Endothelial cell of umbilical vein (primary cell): ENCODE data around the gene CTDP1. TPM values are rescaled to one million over a fixed set of nuclear protein-coding genes. Genes with fewer than 3 reads are reported as not detected.

Experiments
- BruUV-seq: library from RNA; stranded (reverse); fragments of 400-500 nt; replicated peaks from 2 replicates; lab custom pipeline; 2021; lab: Mats Ljungman, UMichigan
- CTCF ChIA-PET: fragments of 300-600, 350-600 bp; sonication (Branson Sonifier 250); formaldehyde crosslinking; loops from one replicate; lab custom pipeline; 2021; ENCODE audit warnings: antibody characterized with exemption, inconsistent platforms; lab: Charles Lee
- POLR2A ChIA-PET: fragments of 300-600, 350-600 bp; sonication (Branson Sonifier 250); formaldehyde crosslinking; loops from one replicate; lab custom pipeline; 2021; ENCODE audit warnings: antibody characterized with exemption, inconsistent platforms; lab: Charles Lee
- DNase-seq: peaks from one replicate; pipeline ENCODE4 v3.0.0-alpha.2; 2011; ENCODE audit warnings: low read depth, low spot score
- FAIRE-seq: peaks from 2 replicates; lab custom pipeline; 2011; peaks lifted over from hg19 to GRCh38; lab: Jason Lieb, UNC
- H2AFZ ChIP-seq: 2 replicates; pipeline ENCODE4 v1.6.0; 2012; ENCODE audit warnings: low read depth, low read length, control low read depth, inconsistent platforms
- H3K27ac ChIP-seq: 2 replicates; pipeline ENCODE4 v1.5.1; 2011; ENCODE audit warnings: low read depth, mild to moderate bottlenecking, control low read depth, low read length, moderate library complexity; ENCODE audit not compliant: insufficient read depth
- H3K27me3 ChIP-seq, 2 experiments: 2 replicates each; pipeline versions ENCODE4 v1.6.0 to v1.6.1; 2011; ENCODE audit warnings: low read length in 2 of 2, mixed read lengths in 1 of 2; ENCODE audit not compliant: control insufficient read depth in 2 of 2, insufficient read depth in 2 of 2
- H3K36me3 ChIP-seq, 2 experiments: 2 replicates in 1 of 2; 3 replicates in 1 of 2; pipeline ENCODE4 v1.5.1; 2011; ENCODE audit warnings: low read length in 2 of 2, mild to moderate bottlenecking in 1 of 2, moderate library complexity in 1 of 2; ENCODE audit not compliant: control insufficient read depth in 2 of 2, insufficient read depth in 2 of 2; ENCODE audit errors: extremely low read depth in 1 of 2
- H3K4me1 ChIP-seq: 3 replicates; pipeline ENCODE4 v1.5.1; 2011; ENCODE audit warnings: mild to moderate bottlenecking, low read length; ENCODE audit not compliant: control insufficient read depth, insufficient read depth; ENCODE audit errors: extremely low read depth
- H3K4me2 ChIP-seq: 2 replicates; pipeline ENCODE4 v1.6.1; 2011; ENCODE audit warnings: low read length, control low read depth, mixed read lengths; ENCODE audit not compliant: insufficient read depth
- H3K4me3 ChIP-seq, 3 experiments: fragments of 200-600 bp in 1 of 3; sonication (generic), shearing (Covaris generic) in 1 of 3; replicated peaks in 1 of 3; 2 replicates each; pipeline ENCODE4 v1.5.1; 2011 to 2016; ENCODE audit warnings: control low read depth in 3 of 3, low read length in 3 of 3, mild to moderate bottlenecking in 2 of 3, inconsistent platforms in 1 of 3, low read depth in 1 of 3, moderate library complexity in 1 of 3; ENCODE audit not compliant: insufficient read depth in 1 of 3
- H3K79me2 ChIP-seq: 2 replicates; pipeline ENCODE4 v1.6.0; 2012; ENCODE audit warnings: low read length, inconsistent platforms; ENCODE audit not compliant: control insufficient read depth, insufficient read depth
- H3K9ac ChIP-seq: replicated peaks from 2 replicates; pipeline ENCODE3; 2011; ENCODE audit warnings: low read length, control low read depth; ENCODE audit not compliant: insufficient read depth; ENCODE audit errors: extremely low read depth
- H3K9me1 ChIP-seq: replicated peaks from 3 replicates; pipeline ENCODE4 v1.6.0; 2011; ENCODE audit warnings: mild to moderate bottlenecking, low read length; ENCODE audit not compliant: control insufficient read depth, insufficient read depth; ENCODE audit errors: extremely low read depth
- H3K9me3 ChIP-seq: replicated peaks from 2 replicates; pipeline ENCODE4 v1.5.1; 2012; ENCODE audit warnings: low read length, inconsistent platforms; ENCODE audit not compliant: control insufficient read depth, insufficient read depth
- H4K20me1 ChIP-seq: replicated peaks from 2 replicates; pipeline ENCODE3; 2011; ENCODE audit warnings: mild to moderate bottlenecking, low read length; ENCODE audit not compliant: control insufficient read depth, insufficient read depth; ENCODE audit errors: extremely low read depth
- EZH2 ChIP-seq: IDR thresholded peaks from 2 replicates; pipeline ENCODE4 v1.6.1; 2012; ENCODE audit warnings: borderline replicate concordance, low read depth, mild to moderate bottlenecking, moderate library complexity, low read length, inconsistent platforms; ENCODE audit not compliant: severe bottlenecking
- FOS ChIP-seq: IDR thresholded peaks from 2 replicates; pipeline ENCODE4 v1.6.1; 2011; ENCODE audit warnings: mild to moderate bottlenecking, low read length, moderate library complexity, borderline replicate concordance; ENCODE audit not compliant: insufficient read depth
- GATA2 ChIP-seq: IDR thresholded peaks from 2 replicates; pipeline ENCODE4 v1.7.0; 2011; ENCODE audit warnings: low read depth, mild to moderate bottlenecking, moderate library complexity, mixed read lengths, low read length; ENCODE audit not compliant: insufficient read length, insufficient read depth
- JUN ChIP-seq: IDR thresholded peaks from 2 replicates; pipeline ENCODE4 v1.6.1; 2011; ENCODE audit warnings: borderline replicate concordance, low read depth; ENCODE audit not compliant: insufficient read length, insufficient read depth
- MYC ChIP-seq: IDR thresholded peaks from one replicate; pipeline ENCODE4 v1.6.1; 2011; ENCODE audit warnings: mild to moderate bottlenecking, low read depth, low read length
- POLR2A ChIP-seq: IDR thresholded peaks from 2 replicates; pipeline ENCODE4 v1.6.1; 2012; ENCODE audit warnings: low read depth, mild to moderate bottlenecking, control low read depth, low read length
- POLR2AphosphoS5 ChIP-seq: IDR thresholded peaks from 2 replicates; pipeline ENCODE4 v1.6.1; 2012; ENCODE audit warnings: low read depth, mild to moderate bottlenecking, control low read depth, low read length, moderate library complexity; ENCODE audit not compliant: insufficient read depth
- dilution Hi-C: fragments of 300-500 bp; cut with MboI; formaldehyde crosslinking; loops from one replicate; pipeline ENCODE4 v1.15.0; 2019; ENCODE audit warnings: low sequenced_read_pairs; ENCODE audit not compliant: extremely low pct_ligation_motif_present
- intact Hi-C: fragments of 100-400 bp; cut with micrococcal nuclease; formaldehyde crosslinking; loops from one replicate; pipeline ENCODE4 v1.10.0; 2022
- polyA plus RNA-seq, 4 experiments: library from polyadenylated mRNA; depleted of rRNA in 3 of 4; stranded (reverse) in 3 of 4; unstranded in 1 of 4; fragments of >200 nt; gene quantifications; 2 replicates each; pipeline versions ENCODE4 v1.2.1 to v1.2.3, GENCODE V29; 2011 to 2012; ENCODE audit warnings: missing spikeins in 1 of 4
- total RNA-seq: library from RNA; stranded (reverse); gene quantifications from 2 replicates; pipeline ENCODE4 v1.2.3, GENCODE V29; 2021
- TF ChIP-seq, protein P1 (sequence below), 2 donors: IDR thresholded peaks; 1 replicate in 1 of 2; 2 replicates in 1 of 2; pipeline ENCODE4 v1.5.1; 2011; ENCODE audit warnings: low read length in 2 of 2, mild to moderate bottlenecking in 2 of 2, moderate library complexity in 2 of 2, control low read depth in 1 of 2, inconsistent platforms in 1 of 2, low read depth in 1 of 2; ENCODE audit not compliant: insufficient read depth in 1 of 2; ENCODE audit errors: extremely low read depth in 1 of 2
- TF ChIP-seq, protein P2 (sequence below): IDR thresholded peaks from 2 replicates; pipeline ENCODE4 v1.6.1; 2011; ENCODE audit not compliant: insufficient read depth, insufficient read length

CTDP1 gene
- total and polyA plus RNA-seq, 2 donors (not counting 3 experiments of a cell fraction or from before 2014, with no cell fraction given), result 15.3 to 27.6 TPM

DNA sequence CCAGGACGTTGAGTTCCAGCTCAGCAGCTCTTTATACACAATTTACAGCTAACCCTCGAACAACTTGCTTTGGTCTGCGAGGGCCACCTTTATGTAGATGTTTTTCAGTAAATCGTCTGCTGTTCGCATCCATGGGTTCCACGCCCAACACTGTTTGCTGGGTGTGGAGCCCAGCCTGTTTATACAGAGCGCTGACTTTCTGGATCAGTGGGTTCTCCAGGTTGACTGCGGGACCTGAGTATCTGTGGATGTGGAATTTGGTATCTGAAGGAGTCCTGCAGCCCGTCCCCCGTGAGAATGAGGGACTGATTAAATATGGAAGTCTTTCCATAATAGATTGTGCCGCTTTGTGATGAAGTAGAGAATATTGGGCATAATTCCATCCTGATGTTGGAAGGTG, 2.9 kb downstream of the CTDP1 start:
- Histone ChIP-seq H3K4me3 (no peak overlapping the region), H3K27ac (no peak overlapping the region), H3K9me1 (no peaks in the 10 kb centered on the region), H3K4me1 (peaks cover 16% of the 10 kb centered on the region), H3K79me2 (peaks cover 71% of the 10 kb centered on the region), H3K9me3 (no peaks in the 10 kb centered on the region), H4K20me1 (no peaks in the 10 kb centered on the region), H3K36me3 (peaks cover 0 to under 1% of the 10 kb centered on the region in 2 experiments), H3K9ac (no peak overlapping the region), H2AFZ (no peak overlapping the region), H3K27me3 (no peaks in the 10 kb centered on the region), H3K4me2 (no peak overlapping the region)
- ChIA-PET POLR2A (no interaction called here), CTCF (no interaction called here)
- no peak for DNase-seq
- BruUV-seq, result no TSS peak
- TF ChIP-seq MYC (no peak), JUN (no peak), GATA2 (no peak), FOS (no peak), EZH2 (no peak), POLR2A (no peak), POLR2AphosphoS5 (no peak)
- TF ChIP-seq, protein P1, sequence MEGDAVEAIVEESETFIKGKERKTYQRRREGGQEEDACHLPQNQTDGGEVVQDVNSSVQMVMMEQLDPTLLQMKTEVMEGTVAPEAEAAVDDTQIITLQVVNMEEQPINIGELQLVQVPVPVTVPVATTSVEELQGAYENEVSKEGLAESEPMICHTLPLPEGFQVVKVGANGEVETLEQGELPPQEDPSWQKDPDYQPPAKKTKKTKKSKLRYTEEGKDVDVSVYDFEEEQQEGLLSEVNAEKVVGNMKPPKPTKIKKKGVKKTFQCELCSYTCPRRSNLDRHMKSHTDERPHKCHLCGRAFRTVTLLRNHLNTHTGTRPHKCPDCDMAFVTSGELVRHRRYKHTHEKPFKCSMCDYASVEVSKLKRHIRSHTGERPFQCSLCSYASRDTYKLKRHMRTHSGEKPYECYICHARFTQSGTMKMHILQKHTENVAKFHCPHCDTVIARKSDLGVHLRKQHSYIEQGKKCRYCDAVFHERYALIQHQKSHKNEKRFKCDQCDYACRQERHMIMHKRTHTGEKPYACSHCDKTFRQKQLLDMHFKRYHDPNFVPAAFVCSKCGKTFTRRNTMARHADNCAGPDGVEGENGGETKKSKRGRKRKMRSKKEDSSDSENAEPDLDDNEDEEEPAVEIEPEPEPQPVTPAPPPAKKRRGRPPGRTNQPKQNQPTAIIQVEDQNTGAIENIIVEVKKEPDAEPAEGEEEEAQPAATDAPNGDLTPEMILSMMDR (IDR thresholded peaks at IDR 0.05; ENCODE audit: extremely low read depth in 1 of 2, insufficient read depth in 1 of 2, low read depth in 1 of 2, low read length in 2 of 2), result no peak
- TF ChIP-seq, protein P2, sequence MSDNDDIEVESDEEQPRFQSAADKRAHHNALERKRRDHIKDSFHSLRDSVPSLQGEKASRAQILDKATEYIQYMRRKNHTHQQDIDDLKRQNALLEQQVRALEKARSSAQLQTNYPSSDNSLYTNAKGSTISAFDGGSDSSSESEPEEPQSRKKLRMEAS, result no peak
- dilution Hi-C loops (no loop called here), intact Hi-C loops (no loop called here)
- FAIRE-seq, result no peak
